HepG2 (cell line): Measurements from ENCODE around the gene ARAP1. TPM values are rescaled to one million over a fixed set of nuclear protein-coding genes. Genes with fewer than 3 reads are reported as not detected.

Experiments
- ARID2 ChIP-seq: sonication (generic); formaldehyde crosslinking; IDR thresholded peaks from 2 replicates; pipeline ENCODE4 v1.8.1; 2022; ENCODE audit warnings: mild to moderate bottlenecking, missing genetic modification reagents, borderline replicate concordance
- BATF2 ChIP-seq: sonication (generic); formaldehyde crosslinking; IDR thresholded peaks from 2 replicates; pipeline ENCODE4 v1.8.0; 2022; ENCODE audit warnings: mild to moderate bottlenecking, missing genetic modification reagents, moderate library complexity
- CBX2 ChIP-seq, 2 experiments: fragments of 200-600 bp in 1 of 2; sonication (generic); formaldehyde crosslinking in 1 of 2; IDR thresholded peaks; 2 replicates each; pipeline versions ENCODE4 v1.7.0 to v1.8.1; 2018 to 2022; ENCODE audit warnings: low read depth in 2 of 2, low read length in 1 of 2, mild to moderate bottlenecking in 1 of 2, missing genetic modification reagents in 1 of 2
- DZIP1 ChIP-seq: sonication (generic); formaldehyde crosslinking; IDR thresholded peaks from 2 replicates; pipeline ENCODE4 v1.5.0; 2020; ENCODE audit warnings: mild to moderate bottlenecking, missing genetic modification reagents
- EEA1 ChIP-seq: sonication (generic); formaldehyde crosslinking; IDR thresholded peaks from 2 replicates; pipeline ENCODE4 v1.5.1; 2020; ENCODE audit warnings: mild to moderate bottlenecking, missing genetic modification reagents, borderline replicate concordance
- EP300 ChIP-seq, 3 experiments: sonication (generic) in 1 of 3; formaldehyde crosslinking in 1 of 3; IDR thresholded peaks; 2 replicates each; pipeline versions ENCODE4 v1.5.1 to v1.6.1; 2011 to 2020; ENCODE audit warnings: low read depth in 2 of 3, low read length in 2 of 3, borderline replicate concordance in 1 of 3, improper control_type of control experiment in 1 of 3, mild to moderate bottlenecking in 1 of 3, missing genetic modification reagents in 1 of 3, moderate library complexity in 1 of 3
- FOXO1 ChIP-seq: sonication (generic); formaldehyde crosslinking; IDR thresholded peaks from 2 replicates; pipeline ENCODE4 v1.4.0; 2020; ENCODE audit warnings: missing genetic modification reagents
- GLI4 ChIP-seq: sonication (generic); formaldehyde crosslinking; IDR thresholded peaks from 2 replicates; pipeline ENCODE4 v1.5.1; 2020; ENCODE audit warnings: missing genetic modification reagents, mild to moderate bottlenecking, moderate library complexity, borderline replicate concordance
- KAT8 ChIP-seq: IDR thresholded peaks from 2 replicates; pipeline ENCODE4 v1.6.1; 2016; ENCODE audit warnings: missing genetic modification reagents, missing compliant biosample characterization
- MAX ChIP-seq: IDR thresholded peaks from 2 replicates; pipeline ENCODE4 v1.6.1; 2012; ENCODE audit warnings: inconsistent platforms
- ZMYM4 ChIP-seq: sonication (generic); formaldehyde crosslinking; IDR thresholded peaks from 2 replicates; pipeline ENCODE4 v1.8.1; 2023; ENCODE audit warnings: mild to moderate bottlenecking, missing genetic modification reagents
- ZNF513 ChIP-seq: sonication (generic); formaldehyde crosslinking; conservative IDR thresholded peaks from 2 replicates; pipeline ENCODE4 v1.5.0; 2020; ENCODE audit warnings: missing genetic modification reagents
- ZNF704 ChIP-seq: sonication (generic); formaldehyde crosslinking; IDR thresholded peaks from 2 replicates; pipeline ENCODE4 v1.8.1; 2023; ENCODE audit warnings: mild to moderate bottlenecking, inconsistent platforms, moderate library complexity, missing genetic modification reagents, borderline replicate concordance
- ZNF816 ChIP-seq: sonication (generic); formaldehyde crosslinking; IDR thresholded peaks from 2 replicates; pipeline ENCODE4 v1.8.0; 2022; ENCODE audit warnings: missing genetic modification reagents, mild to moderate bottlenecking, borderline replicate concordance
- polyA plus RNA-seq, 8 experiments: library from polyadenylated mRNA; depleted of rRNA in 3 of 8; stranded (reverse) in 7 of 8; unstranded in 1 of 8; fragments of >200 nt; fragmentation: Illumina TruSeq in 4 of 8; extraction: Trizol in 4 of 8; gene quantifications; 2 replicates each; pipeline versions ENCODE4 v1.2.1 to v1.2.3, GENCODE V29; 2011 to 2016; ENCODE audit warnings: low read depth in 4 of 8, missing spikeins in 1 of 8, mixed read lengths in 1 of 8; ENCODE audit not compliant: insufficient read depth in 1 of 8
- total RNA-seq, 5 experiments: library from RNA; depleted of rRNA; stranded (reverse); fragments of >200 nt; fragmentation: Illumina TruSeq; extraction: Trizol; gene quantifications; 2 replicates each; pipeline ENCODE4 v1.2.3, GENCODE V29; 2016; ENCODE audit warnings: low read depth in 1 of 5
- TF ChIP-seq, protein P1 (sequence below): sonication (generic); formaldehyde crosslinking; IDR thresholded peaks from 2 replicates; pipeline ENCODE4 v1.4.0; 2020; ENCODE audit warnings: missing genetic modification reagents, low read depth, mild to moderate bottlenecking, borderline replicate concordance
- TF ChIP-seq, protein P2 (sequence below): sonication (generic); formaldehyde crosslinking; IDR thresholded peaks from 2 replicates; pipeline ENCODE4 v1.8.0; 2022; ENCODE audit warnings: mild to moderate bottlenecking, missing genetic modification reagents, moderate library complexity
- TF ChIP-seq, protein P3 (sequence below): sonication (generic); formaldehyde crosslinking; IDR thresholded peaks from 2 replicates; pipeline ENCODE4 v1.4.0; 2020; ENCODE audit warnings: missing genetic modification reagents

ARAP1 gene
- total and polyA plus RNA-seq, 2 of the 13 experiments (the other 11 are each of a cell fraction or from before 2014, with no cell fraction given): 43.2 to 55.5 TPM

GRCh38 chr11:72750086-72750485 is 2.1 kb downstream of the ARAP1 start (continued):
- TF ChIP-seq EP300 (IDR thresholded peaks at IDR 0.05; ENCODE audit: low read depth in 2 of 2, low read length in 2 of 2) (peak in 1 of 2 experiments; percentile 59; a peak in 1 of 4 replicates), EP300 (CRISPR knock-in tag; IDR thresholded peaks at IDR 0.05; ENCODE audit: borderline replicate concordance) (no peak; the same call in 1 of the 2 replicates), ZNF704 (CRISPR knock-in tag) (no peak), GLI4 (no peak), KAT8 (CRISPR knock-in tag) (no peak), DZIP1 (CRISPR knock-in tag) (no peak), ARID2 (CRISPR knock-in tag) (no peak), FOXO1 (no peak), ZMYM4 (CRISPR knock-in tag) (peak; percentile 35; the same call in 1 of the 2 replicates), ZNF513 (CRISPR knock-in tag) (no peak), ZNF816 (CRISPR knock-in tag) (no peak), BATF2 (CRISPR knock-in tag) (no peak), MAX (peak; percentile 27; the same call in 1 of the 2 replicates), CBX2 (IDR thresholded peaks at IDR 0.05; ENCODE audit: low read depth, low read length) (no peak), CBX2 (CRISPR knock-in tag; IDR thresholded peaks at IDR 0.05; ENCODE audit: low read depth) (no peak), EEA1 (CRISPR knock-in tag) (no peak)
- TF ChIP-seq, protein P1, sequence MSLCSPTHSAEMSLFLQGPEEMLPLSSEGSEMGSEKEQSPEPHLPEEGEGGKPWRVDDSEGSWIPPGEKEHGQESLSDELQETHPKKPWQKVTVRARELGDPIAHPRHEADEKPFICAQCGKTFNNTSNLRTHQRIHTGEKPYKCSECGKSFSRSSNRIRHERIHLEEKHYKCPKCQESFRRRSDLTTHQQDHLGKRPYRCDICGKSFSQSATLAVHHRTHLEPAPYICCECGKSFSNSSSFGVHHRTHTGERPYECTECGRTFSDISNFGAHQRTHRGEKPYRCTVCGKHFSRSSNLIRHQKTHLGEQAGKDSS: no peak
- TF ChIP-seq, protein P2, sequence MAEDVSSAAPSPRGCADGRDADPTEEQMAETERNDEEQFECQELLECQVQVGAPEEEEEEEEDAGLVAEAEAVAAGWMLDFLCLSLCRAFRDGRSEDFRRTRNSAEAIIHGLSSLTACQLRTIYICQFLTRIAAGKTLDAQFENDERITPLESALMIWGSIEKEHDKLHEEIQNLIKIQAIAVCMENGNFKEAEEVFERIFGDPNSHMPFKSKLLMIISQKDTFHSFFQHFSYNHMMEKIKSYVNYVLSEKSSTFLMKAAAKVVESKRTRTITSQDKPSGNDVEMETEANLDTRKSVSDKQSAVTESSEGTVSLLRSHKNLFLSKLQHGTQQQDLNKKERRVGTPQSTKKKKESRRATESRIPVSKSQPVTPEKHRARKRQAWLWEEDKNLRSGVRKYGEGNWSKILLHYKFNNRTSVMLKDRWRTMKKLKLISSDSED (CRISPR knock-in tag): no peak
- TF ChIP-seq, protein P3, sequence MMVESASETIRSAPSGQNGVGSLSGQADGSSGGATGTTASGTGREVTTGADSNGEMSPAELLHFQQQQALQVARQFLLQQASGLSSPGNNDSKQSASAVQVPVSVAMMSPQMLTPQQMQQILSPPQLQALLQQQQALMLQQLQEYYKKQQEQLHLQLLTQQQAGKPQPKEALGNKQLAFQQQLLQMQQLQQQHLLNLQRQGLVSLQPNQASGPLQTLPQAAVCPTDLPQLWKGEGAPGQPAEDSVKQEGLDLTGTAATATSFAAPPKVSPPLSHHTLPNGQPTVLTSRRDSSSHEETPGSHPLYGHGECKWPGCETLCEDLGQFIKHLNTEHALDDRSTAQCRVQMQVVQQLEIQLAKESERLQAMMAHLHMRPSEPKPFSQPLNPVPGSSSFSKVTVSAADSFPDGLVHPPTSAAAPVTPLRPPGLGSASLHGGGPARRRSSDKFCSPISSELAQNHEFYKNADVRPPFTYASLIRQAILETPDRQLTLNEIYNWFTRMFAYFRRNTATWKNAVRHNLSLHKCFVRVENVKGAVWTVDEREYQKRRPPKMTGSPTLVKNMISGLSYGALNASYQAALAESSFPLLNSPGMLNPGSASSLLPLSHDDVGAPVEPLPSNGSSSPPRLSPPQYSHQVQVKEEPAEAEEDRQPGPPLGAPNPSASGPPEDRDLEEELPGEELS: no peak
